ENCODE measurements around the gene CLCA2.

DNA sequence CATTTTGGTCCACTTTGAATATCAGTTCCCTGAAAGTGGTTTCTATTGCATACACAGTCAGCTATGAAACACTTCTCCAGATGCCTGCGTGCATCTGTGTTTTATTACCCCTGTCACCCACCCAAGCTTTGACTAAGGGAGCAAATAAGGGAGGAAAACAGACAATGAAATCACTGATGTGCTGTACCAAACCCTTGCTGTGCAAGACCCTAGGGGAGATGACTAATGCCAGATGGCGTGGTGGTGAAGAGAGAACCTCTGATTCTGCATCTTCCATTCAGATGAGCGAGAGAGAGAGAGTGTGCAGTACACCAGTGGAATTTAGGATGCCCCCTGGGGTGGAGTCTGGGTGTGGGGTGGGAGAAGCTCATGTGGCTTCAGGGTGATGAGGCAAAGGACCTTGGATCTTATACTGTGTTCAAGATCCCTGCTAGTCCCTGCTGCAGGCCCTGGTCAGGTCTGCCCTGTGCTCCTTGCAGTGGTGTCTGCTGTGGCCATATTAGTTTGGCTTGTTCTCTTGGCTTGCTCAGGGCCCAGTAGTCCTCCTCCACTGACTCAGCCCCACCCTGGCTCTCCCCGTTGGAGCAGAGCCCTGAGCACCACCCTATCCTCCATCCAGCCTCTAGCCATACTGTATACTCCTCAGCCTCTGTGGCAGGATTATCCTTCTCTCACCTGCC lies 63.3 kb downstream of the CLCA2 start:
- TF ChIP-seq POLR2A (IDR thresholded peaks at IDR 0.05; ENCODE audit: low read length) (no peak), GATA1 (IDR thresholded peaks at IDR 0.05; ENCODE audit: low read depth, low read length) (no peak)
